ENCODE results near the gene KIF23.

KIF23 gene

DNA sequence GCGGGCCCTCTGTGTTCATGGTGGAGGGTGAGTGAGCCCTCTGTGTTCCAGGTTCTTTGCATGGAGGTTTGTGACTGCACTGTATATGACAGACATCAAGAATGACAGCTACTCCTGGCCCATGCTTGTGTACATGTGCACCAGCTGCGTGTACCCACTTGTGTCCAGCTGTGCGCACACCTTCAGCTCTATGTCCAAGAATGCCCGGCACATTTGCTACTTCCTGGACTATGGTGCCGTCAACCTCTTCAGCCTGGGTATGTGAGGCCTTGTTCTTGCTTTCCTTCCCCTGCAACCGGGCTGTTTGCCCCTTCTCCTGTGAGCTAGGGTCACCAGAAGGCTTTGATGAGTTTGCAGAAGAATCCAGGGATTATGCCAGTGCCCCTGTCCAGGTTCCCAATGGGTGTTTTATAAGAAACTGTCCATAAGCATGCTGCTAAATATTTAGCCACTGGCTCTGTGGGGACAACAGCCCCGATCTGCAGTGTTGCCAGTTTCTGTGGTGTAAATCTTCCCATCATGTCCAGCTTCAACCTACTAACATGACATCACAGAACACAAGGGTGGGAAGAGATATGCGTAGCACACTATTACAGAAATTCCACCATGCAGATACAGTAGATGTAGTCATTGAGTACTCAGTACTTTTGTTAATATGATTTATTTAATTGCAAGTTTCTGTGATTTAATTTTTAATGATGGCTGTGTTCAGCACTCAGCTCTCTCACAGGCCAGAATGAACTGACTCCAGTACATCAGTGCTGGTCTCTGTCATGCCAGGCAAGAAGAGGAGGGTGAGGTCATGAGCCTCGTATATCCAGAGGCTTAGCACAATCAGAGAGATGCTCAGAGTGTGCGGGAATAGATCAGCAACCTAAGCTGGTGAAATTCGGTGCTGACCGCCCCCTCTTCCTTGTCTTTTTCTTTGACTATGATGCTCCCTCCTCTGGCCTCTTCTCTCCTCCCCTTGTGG lies 29.2 kb upstream of the KIF23 start:
- TF ChIP-seq, protein P1, sequence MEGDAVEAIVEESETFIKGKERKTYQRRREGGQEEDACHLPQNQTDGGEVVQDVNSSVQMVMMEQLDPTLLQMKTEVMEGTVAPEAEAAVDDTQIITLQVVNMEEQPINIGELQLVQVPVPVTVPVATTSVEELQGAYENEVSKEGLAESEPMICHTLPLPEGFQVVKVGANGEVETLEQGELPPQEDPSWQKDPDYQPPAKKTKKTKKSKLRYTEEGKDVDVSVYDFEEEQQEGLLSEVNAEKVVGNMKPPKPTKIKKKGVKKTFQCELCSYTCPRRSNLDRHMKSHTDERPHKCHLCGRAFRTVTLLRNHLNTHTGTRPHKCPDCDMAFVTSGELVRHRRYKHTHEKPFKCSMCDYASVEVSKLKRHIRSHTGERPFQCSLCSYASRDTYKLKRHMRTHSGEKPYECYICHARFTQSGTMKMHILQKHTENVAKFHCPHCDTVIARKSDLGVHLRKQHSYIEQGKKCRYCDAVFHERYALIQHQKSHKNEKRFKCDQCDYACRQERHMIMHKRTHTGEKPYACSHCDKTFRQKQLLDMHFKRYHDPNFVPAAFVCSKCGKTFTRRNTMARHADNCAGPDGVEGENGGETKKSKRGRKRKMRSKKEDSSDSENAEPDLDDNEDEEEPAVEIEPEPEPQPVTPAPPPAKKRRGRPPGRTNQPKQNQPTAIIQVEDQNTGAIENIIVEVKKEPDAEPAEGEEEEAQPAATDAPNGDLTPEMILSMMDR (IDR thresholded peaks at IDR 0.05; ENCODE audit: low read length) = no peak
- no peak for TF ChIP-seq EZH2 (optimal IDR thresholded peaks at IDR 0.05; ENCODE audit: low read depth, low read length)
- TF ChIP-seq EZH2phosphoT487 (IDR thresholded peaks at IDR 0.05; ENCODE audit: low read length) = no peak
- DNase-seq = no peak
- Histone ChIP-seq H3K9me2 (replicated peaks; ENCODE audit: insufficient read depth, low read length) (no peaks in the 10 kb centered on the region), H3K4me1 (ENCODE audit: low read length) (no peaks in the 10 kb centered on the region), H3F3A (ENCODE audit: insufficient read depth, low read length) (no peaks in the 10 kb centered on the region), H3K27me3 (replicated peaks; ENCODE audit: insufficient read depth, low read length) (no peaks in the 10 kb centered on the region), H3K36me3 (replicated peaks; ENCODE audit: insufficient read depth, low read length) (no peaks in the 10 kb centered on the region), H3K9ac (ENCODE audit: low read length) (no peak overlapping the region), H3K79me2 (ENCODE audit: low read length) (no peaks in the 10 kb centered on the region), H4K20me1 (ENCODE audit: insufficient read depth, low read length) (no peaks in the 10 kb centered on the region), H3K9me3 (replicated peaks; ENCODE audit: insufficient read depth, low read length) (no peaks in the 10 kb centered on the region), H3K4me3 (ENCODE audit: low read length) (no peak overlapping the region), H3K27ac (ENCODE audit: low read length) (no peak overlapping the region), H3K4me2 (ENCODE audit: low read depth, low read length) (no peak overlapping the region), H2AFZ (ENCODE audit: low read length) (no peak overlapping the region)

- no peak overlapping the region for H3K4me3 ChIP-seq (ENCODE audit: low read length)
- TF ChIP-seq EZH2 (optimal IDR thresholded peaks at IDR 0.05; ENCODE audit: low read depth, low read length) (no peak), EZH2phosphoT487 (IDR thresholded peaks at IDR 0.05; ENCODE audit: low read length) (no peak)
- TF ChIP-seq, protein P1 (IDR thresholded peaks at IDR 0.05; ENCODE audit: low read length) = no peak
These were observed 28.3 kb upstream of the KIF23 start for GRCh38 chr15:69385831-69386230.

DNA sequence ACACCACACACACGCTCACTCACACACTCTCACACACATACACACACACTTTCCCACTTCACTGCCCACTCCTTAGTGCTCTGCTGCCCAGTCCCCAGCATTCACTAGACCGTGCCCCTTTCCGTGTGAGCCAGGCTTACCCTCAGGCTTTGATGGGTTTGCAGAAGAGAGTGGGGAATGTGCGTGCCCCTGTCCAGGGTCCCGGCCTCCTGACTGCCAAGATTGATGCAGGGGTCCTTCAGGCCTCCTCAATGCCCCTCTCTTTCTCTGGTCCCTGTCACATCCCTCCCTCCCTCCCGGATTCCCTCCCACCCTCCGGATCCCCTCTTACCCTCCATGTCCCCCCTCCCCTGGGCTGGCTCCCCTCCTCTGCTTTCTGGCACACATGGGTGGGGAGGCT lies 27.9 kb upstream of the KIF23 start:
- Histone ChIP-seq H3K4me3 (ENCODE audit: low read length) (no peak overlapping the region), H2AFZ (ENCODE audit: low read length) (no peak overlapping the region), H3K27ac (ENCODE audit: low read length) (no peak overlapping the region), H3F3A (ENCODE audit: insufficient read depth, low read length) (no peaks in the 10 kb centered on the region), H3K4me1 (ENCODE audit: low read length) (no peaks in the 10 kb centered on the region), H4K20me1 (ENCODE audit: insufficient read depth, low read length) (no peaks in the 10 kb centered on the region), H3K9me3 (replicated peaks; ENCODE audit: insufficient read depth, low read length) (no peaks in the 10 kb centered on the region), H3K27me3 (replicated peaks; ENCODE audit: insufficient read depth, low read length) (no peaks in the 10 kb centered on the region), H3K9ac (ENCODE audit: low read length) (no peak overlapping the region), H3K36me3 (replicated peaks; ENCODE audit: insufficient read depth, low read length) (no peaks in the 10 kb centered on the region), H3K9me2 (replicated peaks; ENCODE audit: insufficient read depth, low read length) (no peaks in the 10 kb centered on the region), H3K4me2 (ENCODE audit: low read depth, low read length) (no peak overlapping the region), H3K79me2 (ENCODE audit: low read length) (no peaks in the 10 kb centered on the region)
- no peak for DNase-seq
- TF ChIP-seq EZH2phosphoT487 (IDR thresholded peaks at IDR 0.05; ENCODE audit: low read length) (no peak), EZH2 (optimal IDR thresholded peaks at IDR 0.05; ENCODE audit: low read depth, low read length) (no peak)
- TF ChIP-seq, protein P1 (IDR thresholded peaks at IDR 0.05; ENCODE audit: low read length) = no peak

More at GRCh38 chr15:69385831-69386230, 28.3 kb upstream of the KIF23 start:
- Histone ChIP-seq H3K9me3 (replicated peaks; ENCODE audit: insufficient read depth, low read length) (no peaks in the 10 kb centered on the region), H3K9me2 (replicated peaks; ENCODE audit: insufficient read depth, low read length) (no peaks in the 10 kb centered on the region), H4K20me1 (ENCODE audit: insufficient read depth, low read length) (no peaks in the 10 kb centered on the region), H3K9ac (ENCODE audit: low read length) (no peak overlapping the region), H3F3A (ENCODE audit: insufficient read depth, low read length) (no peaks in the 10 kb centered on the region), H3K4me1 (ENCODE audit: low read length) (no peaks in the 10 kb centered on the region), H2AFZ (ENCODE audit: low read length) (no peak overlapping the region), H3K27me3 (replicated peaks; ENCODE audit: insufficient read depth, low read length) (no peaks in the 10 kb centered on the region), H3K27ac (ENCODE audit: low read length) (no peak overlapping the region), H3K36me3 (replicated peaks; ENCODE audit: insufficient read depth, low read length) (no peaks in the 10 kb centered on the region), H3K4me2 (ENCODE audit: low read depth, low read length) (no peak overlapping the region), H3K79me2 (ENCODE audit: low read length) (no peaks in the 10 kb centered on the region)
- no peak for DNase-seq

Data from MM.1S (cell line).